ENCODE results near the gene KNSTRN.
A peak's percentile ranks its signal among the peaks of the same experiment; 100 is the strongest.

KNSTRN gene

GRCh38 chr15:40435023-40435709 is 52.6 kb downstream of the KNSTRN start:
- no peak for DNase-seq (ENCODE audit: low read depth)

GRCh38 chr15:40435710-40436089 is 53.2 kb downstream of the KNSTRN start:
- DNase-seq (ENCODE audit: low read depth), result no peak

- DNase-seq (ENCODE audit: low read depth), result no peak
Observed at GRCh38 chr15:40436116-40436891, 53.8 kb downstream of the KNSTRN start.

GRCh38 chr15:40436892-40437751 is 54.6 kb downstream of the KNSTRN start:
- no peak for DNase-seq (ENCODE audit: low read depth)

- no peak for DNase-seq (ENCODE audit: low read depth)
Observed at GRCh38 chr15:40437752-40438687, 55.5 kb downstream of the KNSTRN start.

GRCh38 chr15:40438712-40439111 is 56.2 kb downstream of the KNSTRN start:
- DNase-seq (ENCODE audit: low read depth), result no peak

GRCh38 chr15:40439461-40439959 is 57.0 kb downstream of the KNSTRN start:
- DNase-seq (ENCODE audit: low read depth), result no peak

- no peak for DNase-seq (ENCODE audit: low read depth)
Observed at GRCh38 chr15:40439960-40440742, 57.6 kb downstream of the KNSTRN start.

- DNase-seq (ENCODE audit: low read depth), result peak; percentile 89
Observed at GRCh38 chr15:40440743-40441564, 58.4 kb downstream of the KNSTRN start, which contains the start of gene BAHD1. Gene BAHD1, plus strand, starts transcription at chr15:40440953. Its CDS starts 17,512 bp downstream, at chr15:40458465.

GRCh38 chr15:40441565-40442531 is 59.3 kb downstream of the KNSTRN start:
- no peak for DNase-seq (ENCODE audit: low read depth)

GRCh38 chr15:40443255-40443654 is 60.7 kb downstream of the KNSTRN start:
- DNase-seq (ENCODE audit: low read depth), result no peak

- DNase-seq (ENCODE audit: low read depth), result no peak
Observed at GRCh38 chr15:40443846-40444245, 61.3 kb downstream of the KNSTRN start.

Measured in T follicular helper cell (primary cell).